GM10266 (cell line): ENCODE data around the gene UBL4A.

Experiments
- DNase-seq: peaks from one replicate; pipeline ENCODE4 v3.0.0; 2012; ENCODE audit errors: extremely low spot score
- TF ChIP-seq, protein P1 (sequence below): IDR thresholded peaks from 2 replicates; pipeline ENCODE4 v1.5.1; 2012; ENCODE audit warnings: mild to moderate bottlenecking, low read depth; ENCODE audit not compliant: control insufficient read depth, insufficient read depth; ENCODE audit errors: missing control alignments

UBL4A gene

DNA sequence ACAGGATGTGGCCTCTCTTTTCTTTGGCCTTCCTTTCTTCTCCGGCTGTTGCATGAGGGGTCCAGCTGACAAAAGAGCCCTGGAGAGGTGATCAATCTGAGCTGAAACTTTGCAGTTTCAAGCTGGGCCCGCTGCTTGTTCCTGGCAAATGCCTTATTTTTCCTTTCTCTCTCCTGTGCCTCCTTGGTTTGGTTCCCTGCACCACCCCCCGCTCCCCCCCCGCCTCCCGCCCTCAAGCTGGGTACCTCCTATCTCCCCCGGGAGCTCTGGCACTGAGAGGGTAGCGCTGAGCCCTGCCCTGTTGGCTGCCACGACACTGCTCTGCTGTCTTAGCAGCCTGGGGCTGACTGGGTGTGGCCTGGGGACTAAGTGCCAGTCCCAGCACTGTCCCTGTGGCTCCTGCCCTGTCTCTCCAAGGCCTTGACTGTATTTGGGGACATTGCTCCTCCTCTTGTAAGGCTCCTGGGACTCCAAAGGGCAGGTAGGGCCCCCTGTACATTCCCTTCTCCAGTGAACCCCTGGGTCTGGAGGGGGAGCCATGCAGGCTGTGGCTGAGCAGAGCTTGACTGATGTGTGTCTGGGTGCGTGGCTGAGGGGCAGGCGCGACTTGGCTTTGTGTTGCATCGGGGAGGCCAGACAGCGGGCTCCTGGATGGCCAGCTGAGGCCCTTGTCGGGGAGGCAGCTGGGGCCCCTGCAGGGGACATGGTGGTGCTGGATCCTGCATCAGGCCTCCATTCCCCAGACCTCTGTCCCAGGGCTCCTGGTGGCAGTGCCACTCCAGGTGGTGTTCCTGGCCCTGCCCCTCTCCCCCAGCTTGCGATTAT is 27.2 kb downstream of the UBL4A start:
- TF ChIP-seq, protein P1, sequence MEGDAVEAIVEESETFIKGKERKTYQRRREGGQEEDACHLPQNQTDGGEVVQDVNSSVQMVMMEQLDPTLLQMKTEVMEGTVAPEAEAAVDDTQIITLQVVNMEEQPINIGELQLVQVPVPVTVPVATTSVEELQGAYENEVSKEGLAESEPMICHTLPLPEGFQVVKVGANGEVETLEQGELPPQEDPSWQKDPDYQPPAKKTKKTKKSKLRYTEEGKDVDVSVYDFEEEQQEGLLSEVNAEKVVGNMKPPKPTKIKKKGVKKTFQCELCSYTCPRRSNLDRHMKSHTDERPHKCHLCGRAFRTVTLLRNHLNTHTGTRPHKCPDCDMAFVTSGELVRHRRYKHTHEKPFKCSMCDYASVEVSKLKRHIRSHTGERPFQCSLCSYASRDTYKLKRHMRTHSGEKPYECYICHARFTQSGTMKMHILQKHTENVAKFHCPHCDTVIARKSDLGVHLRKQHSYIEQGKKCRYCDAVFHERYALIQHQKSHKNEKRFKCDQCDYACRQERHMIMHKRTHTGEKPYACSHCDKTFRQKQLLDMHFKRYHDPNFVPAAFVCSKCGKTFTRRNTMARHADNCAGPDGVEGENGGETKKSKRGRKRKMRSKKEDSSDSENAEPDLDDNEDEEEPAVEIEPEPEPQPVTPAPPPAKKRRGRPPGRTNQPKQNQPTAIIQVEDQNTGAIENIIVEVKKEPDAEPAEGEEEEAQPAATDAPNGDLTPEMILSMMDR, result no peak
- DNase-seq, result no peak

DNA sequence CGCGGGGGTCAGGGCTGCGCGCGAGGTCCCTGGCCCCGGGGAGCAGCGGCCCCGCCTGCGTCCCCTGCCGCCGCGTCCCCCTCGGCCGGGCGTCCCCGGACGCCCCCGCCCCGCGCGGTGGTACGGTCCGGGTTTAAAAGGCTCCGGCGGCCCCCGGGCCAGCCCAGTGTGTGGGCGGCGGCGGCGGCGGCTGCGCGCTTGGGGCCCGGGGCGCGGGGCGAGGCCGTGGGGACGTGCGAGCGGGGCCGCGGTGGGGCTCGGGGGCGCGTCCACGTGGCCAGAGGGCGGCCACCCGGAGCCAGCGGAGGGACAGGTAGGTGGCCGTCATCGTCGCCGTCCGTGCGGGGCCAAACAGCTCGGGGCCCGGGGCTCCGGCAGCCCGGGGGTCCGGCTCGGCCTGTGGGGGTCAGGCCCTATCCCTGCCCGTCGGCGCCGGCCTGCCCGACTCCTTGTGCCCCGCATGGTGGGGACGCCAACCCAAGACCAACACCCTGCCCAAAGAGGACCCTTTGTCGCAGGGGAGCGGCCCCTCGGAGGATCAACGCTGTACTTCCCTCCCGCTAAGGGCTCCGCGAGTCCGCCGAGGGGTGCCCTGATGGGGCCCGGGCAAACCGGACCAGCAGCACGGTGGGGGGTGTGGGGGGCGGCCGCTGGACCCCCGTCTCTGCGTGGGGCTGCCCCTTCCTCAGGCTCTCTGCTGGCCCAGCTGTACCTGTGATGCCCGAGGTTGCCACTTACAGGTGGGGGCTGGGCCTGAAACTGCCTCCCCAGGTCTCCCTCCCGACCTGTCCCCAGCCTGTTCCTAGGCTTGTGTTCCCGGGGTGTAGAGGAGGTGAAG is 28.1 kb downstream of the UBL4A start, which contains the start of gene PLXNA3:
TSS of gene PLXNA3 (plus strand) at position 166 of the 838 bp plus-strand sequence. CDS start 1,903 bp downstream, outside the sequence.
- TF ChIP-seq, protein P1, result no peak
- DNase-seq, result peak; percentile 84

DNA sequence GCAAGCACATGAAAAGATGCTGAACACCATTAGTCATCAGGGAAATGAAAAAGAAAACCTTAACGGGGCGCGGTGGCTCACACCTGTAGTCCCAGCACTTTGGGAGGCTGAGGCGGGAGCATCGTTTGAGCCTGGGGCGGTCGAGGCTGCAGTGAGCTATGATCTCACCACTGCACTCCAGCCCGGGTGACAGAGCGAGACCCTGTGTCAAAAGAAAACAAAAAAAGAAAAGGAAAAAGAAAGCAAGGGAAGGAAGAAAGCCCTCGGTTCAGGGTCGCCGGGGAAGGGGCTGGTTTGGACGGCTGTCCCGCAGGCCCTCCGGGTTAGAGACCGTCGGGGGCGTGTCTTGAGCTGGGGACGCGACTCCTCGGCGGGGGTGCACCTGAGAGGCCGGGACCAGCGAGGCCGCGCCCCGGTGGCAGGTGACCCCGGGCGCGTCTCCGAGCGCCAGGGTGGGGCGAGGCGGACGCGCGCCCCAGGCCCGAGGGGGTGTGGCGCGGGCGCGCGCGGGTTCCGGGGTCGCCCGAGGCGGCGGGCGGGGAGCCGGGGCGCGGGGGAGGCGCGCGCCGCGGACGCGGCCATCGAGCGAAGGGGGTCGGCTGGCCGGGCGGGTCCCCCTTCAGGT is 28.8 kb downstream of the UBL4A start:
- TF ChIP-seq, protein P1, result no peak

DNA sequence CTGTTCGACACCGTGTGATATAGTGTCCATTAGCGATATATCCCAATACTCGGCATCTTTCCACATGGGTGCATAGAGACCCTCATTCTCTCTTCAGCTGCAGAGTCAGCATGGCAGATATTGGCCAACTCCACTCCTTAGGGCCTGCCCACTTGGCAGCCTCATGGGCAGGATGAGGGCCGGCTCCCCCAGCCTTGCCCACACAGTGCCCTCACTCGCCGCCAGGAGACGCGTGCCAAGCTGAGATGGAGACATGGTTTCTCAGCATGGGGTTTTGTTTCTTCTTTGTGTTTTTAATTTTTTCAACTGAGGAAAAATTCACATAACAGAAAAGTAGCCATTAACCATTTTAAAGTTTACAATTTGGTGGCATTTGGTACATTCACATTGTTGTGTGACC is 33.6 kb downstream of the UBL4A start:
- TF ChIP-seq, protein P1, result no peak
- no peak for DNase-seq

More for the DNA sequence above, 28.8 kb downstream of the UBL4A start:
- peak; percentile 87 for DNase-seq

DNA sequence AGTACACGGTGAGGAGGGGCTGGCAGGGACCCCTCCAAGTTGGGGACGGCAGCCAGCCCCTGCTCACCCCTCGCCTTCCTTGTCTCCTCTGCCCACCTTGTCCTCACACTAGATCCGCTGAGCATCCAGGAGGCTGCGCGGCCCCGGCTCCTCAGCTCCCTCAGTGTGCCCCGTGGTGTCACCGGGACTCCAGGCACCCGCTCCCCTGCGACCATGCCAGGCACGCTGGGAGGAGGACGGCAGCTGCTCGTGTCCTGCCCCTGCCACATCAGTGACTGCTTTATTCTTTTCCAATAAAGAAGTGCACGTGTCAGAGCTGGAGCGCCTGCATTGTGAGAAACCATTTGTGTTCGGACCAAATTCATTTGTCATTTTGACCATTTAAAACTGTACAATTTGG is 36.1 kb downstream of the UBL4A start:
- no peak for DNase-seq
- TF ChIP-seq, protein P1, result no peak

DNA sequence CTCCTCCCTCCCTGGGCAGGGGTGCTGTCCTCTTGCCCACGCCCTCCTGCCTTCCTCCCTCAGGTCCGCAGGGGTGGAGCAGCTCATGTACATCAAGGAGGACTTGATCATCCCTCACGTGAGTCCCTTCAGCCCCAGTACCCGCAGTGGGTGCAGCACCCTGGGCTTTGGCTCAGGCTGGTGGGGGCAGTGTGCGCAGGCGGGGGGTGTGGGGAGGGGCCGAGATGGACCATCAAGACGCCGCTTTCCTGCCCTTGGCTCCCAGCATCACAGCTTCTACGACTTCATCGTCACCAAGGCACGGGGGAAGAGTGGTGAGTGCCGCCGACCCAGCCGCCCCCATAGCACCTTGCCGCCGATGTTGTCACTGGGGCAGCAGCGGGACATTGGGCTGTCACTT is 36.8 kb downstream of the UBL4A start:
- DNase-seq, result no peak
- TF ChIP-seq, protein P1, result no peak

DNA sequence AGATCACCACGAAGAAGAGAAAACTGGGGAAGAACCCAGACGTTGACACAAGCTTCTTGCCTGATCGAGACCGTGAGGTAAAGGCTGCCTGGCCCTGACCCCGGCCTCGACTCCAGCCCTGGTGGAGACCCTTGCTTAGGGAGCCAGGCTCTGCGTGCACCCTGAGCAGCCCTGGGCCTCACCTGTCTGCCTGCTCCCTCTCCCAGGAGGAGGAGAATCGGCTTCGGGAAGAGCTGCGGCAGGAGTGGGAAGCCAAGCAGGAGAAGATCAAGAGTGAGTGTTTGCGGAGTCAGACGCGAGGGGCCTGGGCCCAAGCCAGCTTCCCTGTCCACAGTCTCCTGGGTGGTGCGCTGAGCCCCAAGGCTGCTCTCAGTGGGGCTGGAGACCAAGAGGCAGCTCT is 37.9 kb downstream of the UBL4A start:
- TF ChIP-seq, protein P1, result no peak
- no peak for DNase-seq
